GM21825 (cell line): ENCODE results near the gene PRX.
"Not testable (repeated sequence)": the region's sequence is repeated elsewhere in the genome, so short reads cannot be mapped to it uniquely, and the experiment has no call there.

Source experiments
- ATAC-seq: cut with Tn5 transposase; IDR thresholded peaks from one replicate; pipeline ENCODE4 v1.9.1; 2021; ENCODE audit warnings: mild to moderate bottlenecking, moderate library complexity; ENCODE audit not compliant: unreplicated experiment

PRX gene

GRCh38 chr19:40414542-40415535 lies 1.7 kb upstream of the PRX start:
- no peak for ATAC-seq

DNA sequence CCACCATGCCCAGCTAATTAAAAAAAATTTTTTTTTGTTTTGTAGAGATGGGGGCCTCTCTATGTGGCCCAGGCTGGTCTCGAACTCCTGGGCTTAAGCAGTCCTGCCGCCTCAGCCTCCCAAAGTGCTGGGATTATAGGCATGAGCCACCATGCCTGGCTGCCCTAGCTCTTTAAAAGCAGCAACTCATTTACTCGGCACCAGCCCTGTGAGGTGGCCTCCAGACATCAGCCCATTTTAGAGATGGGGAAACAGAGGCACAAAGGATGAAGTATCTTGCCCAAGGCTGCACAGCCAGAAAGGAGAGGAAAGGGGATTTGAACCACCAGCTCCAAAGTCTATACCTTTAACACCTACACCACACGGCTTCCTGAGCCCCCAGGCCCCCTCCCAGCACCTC lies 312 bp downstream of the PRX start:
- ATAC-seq = no peak

DNA sequence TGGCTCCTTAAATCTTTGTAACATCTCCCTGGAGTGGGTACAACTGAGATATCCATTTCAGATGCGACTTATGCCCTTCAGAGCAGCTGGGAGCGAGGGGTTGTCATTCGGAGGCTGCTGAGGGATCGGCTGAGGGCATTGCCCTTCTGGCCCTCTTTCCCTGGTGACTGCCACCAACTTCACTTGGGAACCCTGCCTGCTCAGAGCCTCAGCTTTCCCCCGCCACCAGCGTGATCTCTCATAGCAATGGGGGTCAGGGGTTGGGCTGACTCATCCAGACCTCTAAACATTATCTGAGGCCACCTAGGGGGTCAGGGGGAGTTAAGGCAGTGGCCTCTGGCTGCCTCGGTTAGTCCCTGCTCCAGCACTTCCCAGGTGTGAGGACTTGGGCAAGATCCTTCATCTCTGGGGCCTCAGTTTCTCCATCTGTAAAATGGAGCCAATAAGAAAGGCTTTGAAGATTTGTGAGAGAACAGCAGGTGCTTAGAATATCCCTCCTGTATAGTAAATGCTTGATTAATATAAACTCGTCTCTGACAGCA lies 1.1 kb downstream of the PRX start:
- ATAC-seq = no peak

GRCh38 chr19:40411125-40411842 lies 1.9 kb downstream of the PRX start:
- no peak for ATAC-seq

DNA sequence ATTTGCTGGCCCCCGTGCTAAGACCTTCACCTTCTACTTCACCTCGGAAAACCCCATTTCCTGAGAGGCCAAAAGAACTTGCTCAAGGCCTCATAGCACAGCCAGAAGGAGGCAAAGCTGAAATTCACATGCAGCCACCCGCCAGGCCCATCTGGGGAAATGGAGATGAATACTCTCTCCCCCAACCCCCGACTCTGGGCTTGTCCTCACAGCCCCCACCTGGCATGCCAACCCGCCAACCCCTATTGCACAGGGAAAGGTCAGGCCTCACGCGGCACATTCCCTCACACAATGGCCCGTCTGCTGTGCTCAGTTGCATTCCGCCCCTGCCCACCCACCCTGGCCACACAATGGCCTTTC lies 3.2 kb downstream of the PRX start:
- ATAC-seq = no peak

GRCh38 chr19:40408598-40408925 lies 4.6 kb downstream of the PRX start:
- not testable (repeated sequence) for ATAC-seq

- no peak for ATAC-seq
These were observed 5.2 kb downstream of the PRX start for GRCh38 chr19:40407714-40408597.

DNA sequence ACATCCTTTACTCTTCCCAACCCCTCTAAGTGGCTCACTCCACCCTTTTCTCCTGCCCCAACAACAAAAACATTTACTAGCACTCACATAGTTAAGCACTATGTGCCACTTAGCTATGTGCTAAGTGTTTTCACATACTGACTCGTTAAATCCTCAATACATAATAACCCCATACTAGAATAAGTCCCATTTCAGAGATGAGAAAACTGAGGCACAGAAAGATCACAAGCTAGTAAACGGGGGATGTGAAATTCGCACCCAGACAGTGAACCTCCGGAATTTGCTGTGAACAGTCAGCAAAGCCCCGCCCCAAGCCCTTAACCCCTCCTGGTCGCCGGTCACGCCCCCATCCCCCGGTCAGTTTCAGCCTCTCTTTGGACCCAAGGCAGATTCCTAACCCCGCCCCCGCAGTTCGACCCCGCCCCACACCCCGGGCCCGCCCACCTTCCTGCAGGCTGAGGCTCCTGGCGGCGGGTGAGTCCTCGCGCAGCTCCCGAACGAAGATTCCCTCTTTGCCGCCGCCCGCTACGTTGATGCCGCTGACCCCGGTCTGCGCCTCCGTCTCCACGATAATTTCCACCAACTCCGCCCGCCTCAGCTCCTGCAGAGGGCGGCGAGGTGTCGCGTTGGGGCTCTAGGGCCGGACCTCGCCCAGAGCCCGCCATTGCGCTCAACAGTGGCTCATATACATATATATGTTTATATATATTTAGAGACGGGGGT lies 9.8 kb downstream of the PRX start:
- ATAC-seq = peak; percentile 60

GRCh38 chr19:40400559-40400958 lies 12.6 kb downstream of the PRX start:
- ATAC-seq = no peak

DNA sequence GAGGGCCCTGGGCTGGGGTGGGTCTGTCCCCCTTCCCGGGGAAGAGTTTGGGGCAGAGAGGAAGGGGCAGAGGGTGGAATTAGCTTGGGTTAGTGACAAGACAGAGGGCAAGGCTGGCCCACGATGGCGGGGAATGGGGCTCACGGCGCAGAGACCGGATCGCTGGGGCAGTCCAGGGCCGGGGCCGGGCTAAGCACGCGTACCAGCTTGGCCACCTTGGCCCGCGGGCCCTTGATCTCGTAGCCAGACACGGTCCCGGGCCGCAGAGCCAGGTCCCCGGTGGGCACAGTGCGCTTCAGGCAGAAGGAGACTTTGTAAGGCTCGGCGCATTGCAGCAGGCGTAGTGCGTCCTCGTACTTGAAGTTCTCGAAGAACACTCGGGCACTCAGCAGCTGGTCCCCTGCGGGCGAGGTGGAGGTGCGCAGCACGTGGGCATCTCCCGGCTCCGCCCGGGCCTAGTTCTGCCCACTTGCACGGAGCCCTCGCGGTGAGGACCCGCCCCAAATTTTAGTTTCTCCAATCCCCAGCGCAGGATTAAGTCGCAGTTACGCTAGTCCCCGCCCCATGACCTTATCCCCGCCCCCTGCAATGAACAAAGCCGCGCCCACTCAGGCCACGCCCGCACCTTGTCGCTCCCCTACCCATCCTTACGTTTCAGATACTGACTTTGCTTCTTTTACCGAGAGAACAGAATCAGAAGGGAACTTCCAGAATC lies 14.6 kb downstream of the PRX start:
- no peak for ATAC-seq

GRCh38 chr19:40397568-40397906 lies 15.6 kb downstream of the PRX start:
- no peak for ATAC-seq

DNA sequence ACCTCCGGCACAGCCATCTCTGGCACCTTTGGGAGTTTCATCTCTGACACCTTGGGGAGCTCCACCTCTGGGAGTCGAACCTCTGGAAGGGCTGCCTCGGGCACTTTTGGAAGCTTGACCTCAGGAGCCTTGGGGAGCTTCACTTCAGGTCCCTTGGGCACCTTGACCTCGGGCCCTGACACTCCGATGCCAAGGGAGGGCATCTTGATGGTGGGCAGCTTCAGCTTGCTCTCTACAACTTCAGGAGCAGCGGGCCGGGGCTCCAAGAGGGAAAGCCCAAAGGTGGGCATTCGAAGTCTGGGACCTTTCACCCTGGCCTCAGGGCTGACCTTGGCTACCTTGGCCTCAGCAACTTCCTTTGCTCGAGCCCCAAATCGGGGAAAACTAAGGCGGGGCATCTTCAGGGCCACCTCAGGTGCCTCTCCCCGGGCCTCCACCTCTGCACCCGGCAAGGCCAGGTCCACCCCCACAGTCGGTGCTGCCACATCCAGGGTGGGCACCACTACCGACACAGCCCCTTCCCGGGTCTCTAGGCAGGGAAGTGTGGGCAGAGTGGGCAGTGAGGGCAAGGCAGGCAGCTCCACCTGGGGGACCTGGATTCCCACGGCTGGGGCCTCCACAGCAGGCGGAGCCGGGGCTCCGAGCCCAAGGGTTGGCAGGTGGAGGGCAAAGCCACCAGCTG lies 16.2 kb downstream of the PRX start:
- ATAC-seq = no peak

DNA sequence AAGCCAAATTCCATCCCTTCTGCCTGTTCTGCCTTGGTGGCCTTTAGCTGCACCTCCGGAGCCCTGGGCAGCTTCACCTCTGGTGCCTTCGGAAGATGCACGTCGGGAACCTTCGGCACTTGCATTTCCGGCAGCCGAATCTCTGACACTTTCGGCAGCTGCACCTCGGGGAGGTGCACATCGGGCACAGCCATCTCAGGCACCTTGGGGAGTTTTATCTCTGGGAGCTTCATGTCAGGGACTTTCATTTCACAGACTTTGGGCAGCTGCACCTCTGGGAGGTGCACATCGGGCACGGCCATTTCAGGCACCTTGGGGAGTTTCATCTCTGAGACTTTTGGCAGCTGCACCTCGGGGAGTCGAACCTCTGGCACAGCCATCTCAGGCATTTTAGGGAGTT lies 17.2 kb downstream of the PRX start:
- ATAC-seq = no peak

- no peak for ATAC-seq
These were observed 18.4 kb downstream of the PRX start for GRCh38 chr19:40394816-40395210.

GRCh38 chr19:40393894-40394815 lies 19.0 kb downstream of the PRX start:
- ATAC-seq = no peak

- ATAC-seq = no peak
These were observed 20.2 kb downstream of the PRX start for GRCh38 chr19:40392894-40393517.

DNA sequence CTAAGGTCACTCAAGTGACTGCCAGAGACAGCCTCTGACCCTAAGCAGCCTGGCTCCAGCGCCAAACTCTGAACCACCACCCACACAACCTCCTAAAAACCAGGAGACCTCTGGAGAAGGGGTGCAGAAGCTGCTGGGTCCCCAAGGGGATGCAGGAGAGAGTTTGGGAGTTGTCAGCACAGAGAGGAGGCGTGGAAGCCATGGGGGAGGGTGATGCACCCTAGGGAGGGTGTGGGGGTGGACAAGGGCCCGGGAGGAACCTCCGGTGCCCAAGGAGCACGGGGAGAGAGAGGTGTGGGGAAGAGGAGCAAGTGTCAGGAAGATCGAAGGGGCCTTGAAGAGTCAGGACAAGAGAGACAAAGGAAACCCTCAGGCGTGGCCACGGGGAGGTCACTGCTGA lies 21.1 kb downstream of the PRX start:
- ATAC-seq = no peak
